GM13977 (cell line): ENCODE data around the gene PRM2.

Experiments used
- DNase-seq: peaks from one replicate; pipeline ENCODE4 v3.0.0; 2012; ENCODE audit warnings: low spot score
- in situ Hi-C: fragments of 300-500 bp; cut with MboI; formaldehyde crosslinking; loops from one replicate; pipeline ENCODE4 v1.12.0; 2022; ENCODE audit warnings: low sequenced_read_pairs, low pct_unique_long_range_greater_than_20kb, mixed read lengths, inconsistent platforms; ENCODE audit not compliant: unreplicated experiment
- TF ChIP-seq, protein P1 (sequence below): IDR thresholded peaks from 2 replicates; pipeline ENCODE4 v1.5.1; 2012; ENCODE audit warnings: mild to moderate bottlenecking, control low read depth; ENCODE audit not compliant: insufficient read depth; ENCODE audit errors: extremely low read depth, missing control alignments

Gene PRM2

DNA sequence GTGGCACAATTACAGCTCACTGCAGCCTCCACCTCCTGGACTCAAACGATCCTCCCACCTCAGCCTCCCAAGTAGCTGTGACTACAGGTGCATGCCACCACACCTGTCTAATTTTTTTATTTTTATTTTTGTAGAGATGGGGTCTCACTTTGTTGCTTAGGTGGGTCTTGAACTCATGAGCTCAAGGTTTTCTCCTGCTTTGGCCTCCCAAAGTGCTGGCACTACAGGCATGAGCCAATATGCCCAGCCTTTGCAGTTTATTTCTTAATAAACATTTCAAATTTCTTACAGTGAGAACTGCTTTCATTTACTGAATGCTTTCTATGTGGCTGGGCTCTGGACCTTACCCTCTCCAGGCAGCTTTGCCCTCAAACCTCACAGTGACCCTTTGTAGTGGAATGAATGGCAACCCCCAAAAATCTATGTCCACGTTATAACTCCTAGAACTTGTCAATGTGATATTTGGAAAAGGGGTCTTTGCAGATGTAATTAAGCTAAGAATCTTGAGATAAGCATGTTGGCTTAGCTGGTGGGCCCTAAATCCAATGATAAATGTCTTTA is 5.6 kb downstream of the PRM2 start:
- no peak for DNase-seq
- in situ Hi-C loops = no loop called here
- TF ChIP-seq, protein P1, sequence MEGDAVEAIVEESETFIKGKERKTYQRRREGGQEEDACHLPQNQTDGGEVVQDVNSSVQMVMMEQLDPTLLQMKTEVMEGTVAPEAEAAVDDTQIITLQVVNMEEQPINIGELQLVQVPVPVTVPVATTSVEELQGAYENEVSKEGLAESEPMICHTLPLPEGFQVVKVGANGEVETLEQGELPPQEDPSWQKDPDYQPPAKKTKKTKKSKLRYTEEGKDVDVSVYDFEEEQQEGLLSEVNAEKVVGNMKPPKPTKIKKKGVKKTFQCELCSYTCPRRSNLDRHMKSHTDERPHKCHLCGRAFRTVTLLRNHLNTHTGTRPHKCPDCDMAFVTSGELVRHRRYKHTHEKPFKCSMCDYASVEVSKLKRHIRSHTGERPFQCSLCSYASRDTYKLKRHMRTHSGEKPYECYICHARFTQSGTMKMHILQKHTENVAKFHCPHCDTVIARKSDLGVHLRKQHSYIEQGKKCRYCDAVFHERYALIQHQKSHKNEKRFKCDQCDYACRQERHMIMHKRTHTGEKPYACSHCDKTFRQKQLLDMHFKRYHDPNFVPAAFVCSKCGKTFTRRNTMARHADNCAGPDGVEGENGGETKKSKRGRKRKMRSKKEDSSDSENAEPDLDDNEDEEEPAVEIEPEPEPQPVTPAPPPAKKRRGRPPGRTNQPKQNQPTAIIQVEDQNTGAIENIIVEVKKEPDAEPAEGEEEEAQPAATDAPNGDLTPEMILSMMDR = no peak

DNA sequence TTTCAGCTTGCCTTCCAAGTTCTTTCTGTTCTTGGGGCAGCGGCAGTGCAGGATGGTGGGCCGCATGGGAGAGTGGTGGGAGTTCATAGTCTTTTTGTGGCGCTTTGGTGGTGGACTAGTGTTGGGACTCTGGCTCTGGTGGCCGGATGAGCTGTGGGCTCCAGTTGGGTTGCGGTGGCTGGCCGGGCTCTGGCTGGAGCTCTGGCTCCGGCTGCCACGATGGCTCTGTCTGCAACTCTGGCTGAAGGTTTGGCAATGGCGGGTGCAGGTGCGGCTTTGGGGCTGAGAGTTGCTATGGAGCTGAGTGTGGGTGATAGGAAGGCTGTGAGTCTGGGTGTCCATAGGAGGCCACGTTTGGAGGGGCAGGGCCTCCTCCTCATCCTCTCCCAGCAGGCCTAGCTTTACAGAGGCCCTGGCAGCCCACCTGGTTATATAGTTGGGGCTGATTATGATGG is 7.3 kb downstream of the PRM2 start, which contains the start of gene TNP2:
TNP2 (minus strand) TSS at position 405 of the 455 bp plus-strand sequence; CDS start at position 342, 63 bp downstream.
- no peak for DNase-seq
- in situ Hi-C loops = no loop called here
- TF ChIP-seq, protein P1 = no peak

DNA sequence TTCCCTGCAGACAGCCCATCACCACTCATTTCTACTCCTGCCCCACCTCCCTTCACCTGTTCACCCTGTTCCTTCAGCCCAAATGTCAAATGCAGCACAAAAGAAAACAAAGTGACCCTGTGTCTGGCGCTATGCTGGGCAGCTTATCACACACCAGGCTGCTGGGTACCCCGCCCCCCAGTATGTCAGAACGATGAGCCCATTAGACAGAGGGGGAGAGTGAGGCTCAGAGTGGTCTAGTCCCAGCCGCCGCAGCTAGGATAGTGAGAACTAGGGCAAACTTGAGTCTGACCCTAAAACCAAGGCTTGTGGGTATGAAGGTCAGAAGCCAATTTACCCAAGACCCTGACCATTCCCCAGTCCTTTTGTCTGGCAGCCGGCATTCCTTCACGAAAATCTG is 11.2 kb downstream of the PRM2 start:
- in situ Hi-C loops = no loop called here
- no peak for DNase-seq
- TF ChIP-seq, protein P1 = no peak

DNA sequence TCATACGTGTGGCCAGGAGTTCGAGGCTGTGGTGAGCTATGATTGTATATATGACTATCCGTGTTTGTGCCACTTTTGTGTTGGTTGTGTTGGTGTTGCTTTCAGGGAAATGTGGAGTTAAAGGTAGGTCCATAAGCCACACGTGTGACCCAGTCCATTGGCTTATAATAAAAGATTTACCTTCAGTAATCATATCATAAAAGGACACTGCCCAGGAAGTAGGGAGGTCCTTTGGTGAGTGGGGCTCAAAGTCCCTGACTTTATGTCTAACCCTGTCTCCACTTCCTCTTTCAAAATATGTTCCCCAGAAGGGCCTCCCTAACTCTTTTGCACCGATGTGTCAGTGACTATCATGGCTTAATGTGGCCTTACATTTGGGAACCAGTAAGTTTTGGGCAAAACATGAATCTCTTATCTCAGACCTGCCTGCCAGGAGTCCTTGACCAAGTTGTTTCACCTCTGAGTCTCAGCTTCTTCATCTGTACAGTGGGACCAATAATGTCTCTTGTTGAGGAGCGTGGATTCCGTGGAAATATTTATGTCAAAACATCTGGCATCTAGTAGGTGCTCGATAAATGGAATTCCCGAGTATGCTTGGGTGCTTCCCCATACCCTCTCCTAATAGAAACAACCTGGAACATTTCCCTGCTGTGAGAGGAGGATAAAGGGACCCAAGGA is 12.0 kb downstream of the PRM2 start:
- DNase-seq = no peak
- in situ Hi-C loops = no loop called here
- TF ChIP-seq, protein P1 = no peak

DNA sequence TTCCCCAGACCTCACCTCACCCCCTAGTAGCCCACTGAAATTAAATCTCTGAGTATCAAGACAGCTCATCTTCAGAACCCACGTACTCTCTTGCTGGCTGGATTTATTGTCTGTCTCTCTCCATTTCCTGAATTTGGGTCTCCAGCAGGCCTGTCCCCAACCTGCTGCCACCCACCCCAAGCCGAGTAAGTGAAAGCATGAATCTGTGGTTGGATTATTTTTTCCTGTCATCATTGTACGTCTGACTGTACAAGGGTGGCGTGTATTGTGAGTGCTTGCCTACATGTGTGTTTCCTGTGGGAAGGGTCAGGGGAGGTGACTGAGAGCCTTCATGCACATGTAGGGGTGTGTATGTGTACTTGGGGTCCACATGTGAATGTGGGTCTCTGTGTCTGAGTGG is 12.5 kb downstream of the PRM2 start:
- TF ChIP-seq, protein P1 = no peak
- no peak for DNase-seq
- in situ Hi-C loops = no loop called here

DNA sequence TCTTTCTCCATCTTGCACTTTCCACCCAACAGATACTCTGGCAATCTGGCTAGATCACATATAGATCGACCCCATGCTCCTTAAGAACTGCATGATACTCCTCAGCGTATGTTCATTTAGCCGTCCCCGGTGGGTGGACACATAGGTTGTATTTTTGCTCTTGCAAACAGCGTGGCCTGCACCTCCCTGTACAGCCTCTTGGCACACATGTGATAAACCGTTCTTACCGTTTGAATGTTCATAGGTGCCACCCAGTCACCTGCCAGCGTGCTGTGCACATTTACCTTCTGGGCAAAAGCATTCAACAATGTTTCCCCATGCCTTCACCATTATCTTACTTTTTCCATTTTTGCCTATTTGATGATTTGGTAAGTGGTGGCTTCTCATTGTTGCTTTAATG is 13.4 kb downstream of the PRM2 start:
- no peak for DNase-seq
- in situ Hi-C loops = no loop called here
- TF ChIP-seq, protein P1 = no peak

DNA sequence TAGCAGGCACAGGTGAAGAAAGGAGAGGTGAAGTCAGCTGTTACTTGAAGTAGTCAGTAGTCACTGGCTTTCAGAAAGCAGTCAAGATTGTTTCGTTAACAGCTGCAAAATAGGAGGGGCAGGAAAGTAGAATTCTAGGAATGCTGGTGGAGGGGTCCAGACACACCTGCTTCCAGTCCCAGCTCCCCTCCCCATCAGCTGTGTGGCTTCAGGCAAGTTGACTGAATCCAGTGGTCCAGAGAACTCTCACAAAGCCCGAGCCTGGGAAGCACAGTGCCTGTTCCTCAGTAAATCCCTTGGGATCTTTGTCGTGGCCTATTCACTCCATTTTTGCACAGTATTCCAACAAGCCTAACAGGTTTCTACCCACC is 15.7 kb downstream of the PRM2 start:
- in situ Hi-C loops = no loop called here
- DNase-seq = no peak

More for the DNA sequence above, 15.7 kb downstream of the PRM2 start:
- TF ChIP-seq, protein P1 = no peak
